IMR-90 (cell line): Measurements from ENCODE around the gene PIP4P1. TPM values are rescaled to one million over a fixed set of nuclear protein-coding genes. Genes with fewer than 3 reads are reported as not detected.

Source experiments
- ATAC-seq: fragments of 200-7000 bp; cut with Tn5 transposase; 2 replicates; pipeline ENCODE4 v1.9.1; 2020; ENCODE audit warnings: low read depth, mild to moderate bottlenecking, moderate library complexity
- BruUV-seq: library from RNA; stranded (reverse); fragments of 400-500 nt; replicated peaks from 2 replicates; lab custom pipeline; 2021; lab: Mats Ljungman, UMichigan
- CTCF ChIA-PET: fragments of 300-600 bp; formaldehyde crosslinking; extraction: SDS; loops from one replicate; lab custom pipeline; 2021; ENCODE audit warnings: antibody characterized with exemption; lab: Yijun Ruan, JAX
- POLR2A ChIA-PET: fragments of 300-600 bp; sonication (Branson Sonifier 250); formaldehyde crosslinking; loops from one replicate; lab custom pipeline; 2022; ENCODE audit warnings: antibody characterized with exemption; ENCODE audit not compliant: unreplicated experiment; lab: Charles Lee
- DNase-seq: peaks from one replicate; pipeline ENCODE4 v3.0.0; 2013
- H2AFZ ChIP-seq: replicated peaks from 2 replicates; pipeline ENCODE3; 2013; ENCODE audit warnings: low read length, mild to moderate bottlenecking; ENCODE audit not compliant: poor library complexity
- H2AK5ac ChIP-seq: 2 replicates; pipeline ENCODE4 v1.6.1; 2013; ENCODE audit warnings: low read depth, low read length, inconsistent platforms
- H2AK9ac ChIP-seq: replicated peaks from 2 replicates; pipeline ENCODE3; 2013; ENCODE audit warnings: mild to moderate bottlenecking, low read depth, low read length, moderate library complexity; ENCODE audit not compliant: poor library complexity
- H2BK120ac ChIP-seq: 2 replicates; pipeline ENCODE4 v1.6.1; 2013; ENCODE audit warnings: low read depth, low read length, inconsistent platforms
- H2BK15ac ChIP-seq: 3 replicates; pipeline ENCODE4 v1.6.1; 2013; ENCODE audit warnings: low read depth, low read length, inconsistent platforms
- H2BK20ac ChIP-seq: 2 replicates; pipeline ENCODE4 v1.6.1; 2013; ENCODE audit warnings: low read depth, mild to moderate bottlenecking, inconsistent platforms, low read length, moderate library complexity
- H2BK5ac ChIP-seq: 2 replicates; pipeline ENCODE4 v1.6.1; 2013; ENCODE audit warnings: mild to moderate bottlenecking, low read depth, low read length, inconsistent platforms; ENCODE audit not compliant: poor library complexity, severe bottlenecking
- H3K14ac ChIP-seq: replicated peaks from 2 replicates; pipeline ENCODE4 v1.6.1; 2013; ENCODE audit warnings: low read depth, low read length, inconsistent platforms
- H3K18ac ChIP-seq: 2 replicates; pipeline ENCODE4 v1.6.1; 2013; ENCODE audit warnings: low read depth, low read length, control low read depth
- H3K23ac ChIP-seq: 2 replicates; pipeline ENCODE4 v1.6.1; 2013; ENCODE audit warnings: low read depth, low read length, inconsistent platforms
- H3K27ac ChIP-seq: 2 replicates; pipeline ENCODE4 v1.5.1; 2013; ENCODE audit warnings: mild to moderate bottlenecking, control low read depth, low read length; ENCODE audit not compliant: insufficient read depth
- H3K27me3 ChIP-seq: 2 replicates; pipeline ENCODE4 v1.6.1; 2013; ENCODE audit warnings: low read length; ENCODE audit not compliant: control insufficient read depth, insufficient read depth
- H3K36me3 ChIP-seq: 2 replicates; pipeline ENCODE4 v1.6.1; 2013; ENCODE audit warnings: low read length, mixed read lengths; ENCODE audit not compliant: control insufficient read depth, insufficient read depth
- H3K4ac ChIP-seq: 2 replicates; pipeline ENCODE4 v1.6.1; 2013; ENCODE audit warnings: low read depth, low read length, inconsistent platforms
- H3K4me1 ChIP-seq: 2 replicates; pipeline ENCODE4 v1.6.1; 2013; ENCODE audit warnings: low read length, mixed read lengths; ENCODE audit not compliant: control insufficient read depth, insufficient read depth
- H3K4me2 ChIP-seq: 2 replicates; pipeline ENCODE4 v1.6.1; 2013; ENCODE audit warnings: low read depth, mild to moderate bottlenecking, control low read depth, low read length, moderate library complexity
- H3K4me3 ChIP-seq: 2 replicates; pipeline ENCODE4 v1.5.1; 2013; ENCODE audit warnings: low read depth, mild to moderate bottlenecking, control low read depth, low read length, moderate library complexity; ENCODE audit not compliant: insufficient read depth
- H3K56ac ChIP-seq: 2 replicates; pipeline ENCODE4 v1.6.1; 2013; ENCODE audit warnings: low read length, inconsistent platforms; ENCODE audit not compliant: insufficient read depth; ENCODE audit errors: extremely low read depth
- H3K79me1 ChIP-seq, 2 experiments: 2 replicates each; pipeline ENCODE4 v1.6.1; 2013; ENCODE audit warnings: low read length in 2 of 2, inconsistent platforms in 1 of 2, low read depth in 1 of 2
- H3K9ac ChIP-seq: 2 replicates; pipeline ENCODE4 v1.6.1; 2013; ENCODE audit warnings: low read depth, low read length, control low read depth
- H3K9me1 ChIP-seq: 2 replicates; pipeline ENCODE4 v1.6.1; 2013; ENCODE audit warnings: low read length, inconsistent platforms; ENCODE audit not compliant: insufficient read depth
- H3K9me3 ChIP-seq: 2 replicates; pipeline ENCODE4 v1.6.1; 2013; ENCODE audit warnings: low read length; ENCODE audit not compliant: control insufficient read depth, insufficient read depth
- H4K20me1 ChIP-seq: 2 replicates; pipeline ENCODE4 v1.6.1; 2013; ENCODE audit warnings: low read length, inconsistent platforms; ENCODE audit not compliant: insufficient read depth
- H4K5ac ChIP-seq: 2 replicates; pipeline ENCODE4 v1.6.1; 2013; ENCODE audit warnings: mild to moderate bottlenecking, low read depth, low read length, control low read depth
- H4K8ac ChIP-seq, 2 experiments: 2 replicates each; pipeline ENCODE4 v1.6.1; 2013; ENCODE audit warnings: low read depth in 2 of 2, low read length in 2 of 2, control low read depth in 1 of 2, inconsistent platforms in 1 of 2
- H4K91ac ChIP-seq: 2 replicates; pipeline ENCODE4 v1.6.1; 2013; ENCODE audit warnings: low read depth, low read length, inconsistent platforms; ENCODE audit not compliant: insufficient read depth
- CTCF ChIP-seq: conservative IDR thresholded peaks from 2 replicates; pipeline ENCODE4 v1.5.1; 2012; ENCODE audit warnings: mild to moderate bottlenecking, low read depth, low read length, improper control_type of control experiment
- MAFK ChIP-seq: IDR thresholded peaks from 2 replicates; pipeline ENCODE4 v1.6.1; 2012; ENCODE audit warnings: low read depth, low read length, improper control_type of control experiment
- NFE2L2 ChIP-seq: fragments of 150-350 bp; IDR thresholded peaks from 2 replicates; pipeline ENCODE4 v1.6.1; 2016; ENCODE audit warnings: low read depth, mild to moderate bottlenecking, low read length
- WGBS, 2 experiments: methylation state at CpG; one replicate each; pipeline versions ENCODE4 v1.1.5 to v1.1.7; 2013; ENCODE audit warnings: missing lambda C conversion rate in 2 of 2; ENCODE audit not compliant: insufficient read length in 1 of 2; ENCODE audit errors: extremely low coverage in 2 of 2; 5-methylcytosine and 5-hydroxymethylcytosine counted together
- dilution Hi-C: fragments of 300-500 bp; cut with HindIII; formaldehyde crosslinking; loops from one replicate; pipeline ENCODE4 v1.14.3; 2018; ENCODE audit warnings: low sequenced_read_pairs; ENCODE audit not compliant: unreplicated experiment
- in situ Hi-C: fragments of 300-500 bp; cut with MboI; formaldehyde crosslinking; loops from 3 replicates; pipeline ENCODE4 v1.14.3; 2019; ENCODE audit warnings: low sequenced_read_pairs, inconsistent platforms, mixed read lengths
- intact Hi-C: fragments of 100-400 bp; cut with micrococcal nuclease; formaldehyde crosslinking; loops from 2 replicates; pipeline ENCODE4 v1.10.0; 2022
- polyA plus RNA-seq, 3 experiments: library from polyadenylated mRNA; depleted of rRNA; stranded (reverse); fragments of >200 nt; gene quantifications; 2 replicates each; pipeline ENCODE4 v1.2.3, GENCODE V29; 2012; ENCODE audit warnings: low replicate concordance in 1 of 3
- total RNA-seq: library from RNA; depleted of rRNA; stranded (reverse); fragments of >200 nt; gene quantifications from 2 replicates; pipeline ENCODE4 v1.2.3, GENCODE V29; 2012

Gene PIP4P1
- total and polyA plus RNA-seq, 2 of the 4 experiments (the other 2 are of a cell fraction), result 15.2 to 27.8 TPM

GRCh38 chr14:20429801-20430669 lies 31.2 kb downstream of the PIP4P1 start:
- no peak overlapping the region for H2AFZ ChIP-seq
- dilution Hi-C loops, result no loop called here
- H2BK20ac ChIP-seq, result no peak overlapping the region
- no peak overlapping the region for H3K23ac ChIP-seq
- intact Hi-C loops, result no loop called here
- H3K18ac ChIP-seq, result no peak overlapping the region
- H3K4me3 ChIP-seq, result no peak overlapping the region
- ChIA-PET POLR2A (interaction anchor here (0.5 kb wide), 1 partner anchor 11 kb away, joined by 4 read pairs; no protein-coding TSS in a partner anchor), CTCF (no interaction called here)
- H3K79me1 ChIP-seq, result no peaks in the 10 kb centered on the region
- H3K36me3 ChIP-seq, result no peaks in the 10 kb centered on the region
- no peak overlapping the region for H3K14ac ChIP-seq
- no peak overlapping the region for H3K27ac ChIP-seq
- H2AK9ac ChIP-seq, result no peak overlapping the region
- WGBS, 2 experiments, result 93% methylated on average over 14 of the region's 30 CpGs; no CpG with 5 or more reads in 1 of the 2 experiments
- H3K4me2 ChIP-seq, result no peak overlapping the region
- no peak overlapping the region for H2BK5ac ChIP-seq
- no peaks in the 10 kb centered on the region for H4K20me1 ChIP-seq
- TF ChIP-seq MAFK (no peak), CTCF (no peak), NFE2L2 (no peak)
- ATAC-seq (no peak), DNase-seq (no peak)
- no peaks in the 10 kb centered on the region for H3K9me3 ChIP-seq
- H2BK15ac ChIP-seq, result no peak overlapping the region
- H3K27me3 ChIP-seq, result peaks cover 3% of the 10 kb centered on the region; the same call in 1 of the 2 replicates
- no peak overlapping the region for H3K4ac ChIP-seq
- no peak overlapping the region for H3K9ac ChIP-seq
- H3K4me1 ChIP-seq, result peaks cover 2% of the 10 kb centered on the region; the same call in 1 of the 2 replicates
- H2BK120ac ChIP-seq, result no peak overlapping the region
- no peak overlapping the region for H2AK5ac ChIP-seq
- no TSS peak for BruUV-seq
- H3K56ac ChIP-seq, result no peak overlapping the region
- no peak overlapping the region for H4K8ac ChIP-seq
- H3K9me1 ChIP-seq, result no peaks in the 10 kb centered on the region
- no peak overlapping the region for H4K5ac ChIP-seq
- H4K91ac ChIP-seq, result no peak overlapping the region
- in situ Hi-C loops, result no loop called here
